ENCODE results near the gene HEATR1. TPM values are rescaled to one million over a fixed set of nuclear protein-coding genes. Genes with fewer than 3 reads are reported as not detected.
A peak's percentile ranks its signal among the peaks of the same experiment; 100 is the strongest.

The HEATR1 gene
- total RNA-seq, 1 experiment from 2014 or later: 66.5 TPM

- CTCF ChIA-PET: no interaction called here
These were observed 80.0 kb downstream of the HEATR1 start for GRCh38 chr1:236524142-236524894.

GRCh38 chr1:236523704-236524141 lies 80.6 kb downstream of the HEATR1 start, which contains the start of gene LGALS8:
Gene LGALS8 (plus strand): TSS chr1:236523982. CDS start chr1:236526071, 2,089 bp downstream.
- BruUV-seq (replicated peaks): no TSS peak
- ATAC-seq: peak; percentile 89
- intact Hi-C loops (cut with micrococcal nuclease; ENCODE audit: unreplicated experiment): loop anchor here (5.0 kb wide), 1 partner anchor 126 kb away; no protein-coding TSS in a partner anchor

More at GRCh38 chr1:236524142-236524894, 80.0 kb downstream of the HEATR1 start:
- ATAC-seq (peak; percentile 73), DNase-seq (ENCODE audit: low read depth, low spot score) (no peak)
- Histone ChIP-seq H3K9me3 (ENCODE audit: control insufficient read depth, insufficient read depth, low read depth, low read length) (no peaks in the 10 kb centered on the region), H3K4me1 (ENCODE audit: control insufficient read depth, insufficient read depth, low read length) (peaks cover 43% of the 10 kb centered on the region), H3K4me3 (ENCODE audit: low read depth in 2 of 2, low read length in 2 of 2) (peak overlapping the region; percentile 80 to 96), H3K36me3 (ENCODE audit: control insufficient read depth, insufficient read depth, low read length) (peaks cover 12% of the 10 kb centered on the region), H3K27ac (ENCODE audit: low read length) (peak overlapping the region; percentile 100), H3K27me3 (ENCODE audit: control insufficient read depth, insufficient read depth, low read length) (no peaks in the 10 kb centered on the region)
- intact Hi-C loops (cut with micrococcal nuclease; ENCODE audit: unreplicated experiment): loop anchor here (5.0 kb wide), 1 partner anchor 127 kb away; no protein-coding TSS in a partner anchor
- POLR2A ChIA-PET: no interaction called here
- TF ChIP-seq TCF7L2 (IDR thresholded peaks at IDR 0.05; ENCODE audit: low read depth, low read length) (no peak), POLR2AphosphoS5 (IDR thresholded peaks at IDR 0.05; ENCODE audit: low read depth, low read length) (peak; percentile 67), SIN3A (IDR thresholded peaks at IDR 0.05; ENCODE audit: borderline replicate concordance, insufficient read depth, low read depth, low read length) (0 out of 2 replicates have a peak, but pooled peaks have one; percentile 5)
- TF ChIP-seq, protein P1, sequence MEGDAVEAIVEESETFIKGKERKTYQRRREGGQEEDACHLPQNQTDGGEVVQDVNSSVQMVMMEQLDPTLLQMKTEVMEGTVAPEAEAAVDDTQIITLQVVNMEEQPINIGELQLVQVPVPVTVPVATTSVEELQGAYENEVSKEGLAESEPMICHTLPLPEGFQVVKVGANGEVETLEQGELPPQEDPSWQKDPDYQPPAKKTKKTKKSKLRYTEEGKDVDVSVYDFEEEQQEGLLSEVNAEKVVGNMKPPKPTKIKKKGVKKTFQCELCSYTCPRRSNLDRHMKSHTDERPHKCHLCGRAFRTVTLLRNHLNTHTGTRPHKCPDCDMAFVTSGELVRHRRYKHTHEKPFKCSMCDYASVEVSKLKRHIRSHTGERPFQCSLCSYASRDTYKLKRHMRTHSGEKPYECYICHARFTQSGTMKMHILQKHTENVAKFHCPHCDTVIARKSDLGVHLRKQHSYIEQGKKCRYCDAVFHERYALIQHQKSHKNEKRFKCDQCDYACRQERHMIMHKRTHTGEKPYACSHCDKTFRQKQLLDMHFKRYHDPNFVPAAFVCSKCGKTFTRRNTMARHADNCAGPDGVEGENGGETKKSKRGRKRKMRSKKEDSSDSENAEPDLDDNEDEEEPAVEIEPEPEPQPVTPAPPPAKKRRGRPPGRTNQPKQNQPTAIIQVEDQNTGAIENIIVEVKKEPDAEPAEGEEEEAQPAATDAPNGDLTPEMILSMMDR (IDR thresholded peaks at IDR 0.05): no peak
- TF ChIP-seq, protein P2, sequence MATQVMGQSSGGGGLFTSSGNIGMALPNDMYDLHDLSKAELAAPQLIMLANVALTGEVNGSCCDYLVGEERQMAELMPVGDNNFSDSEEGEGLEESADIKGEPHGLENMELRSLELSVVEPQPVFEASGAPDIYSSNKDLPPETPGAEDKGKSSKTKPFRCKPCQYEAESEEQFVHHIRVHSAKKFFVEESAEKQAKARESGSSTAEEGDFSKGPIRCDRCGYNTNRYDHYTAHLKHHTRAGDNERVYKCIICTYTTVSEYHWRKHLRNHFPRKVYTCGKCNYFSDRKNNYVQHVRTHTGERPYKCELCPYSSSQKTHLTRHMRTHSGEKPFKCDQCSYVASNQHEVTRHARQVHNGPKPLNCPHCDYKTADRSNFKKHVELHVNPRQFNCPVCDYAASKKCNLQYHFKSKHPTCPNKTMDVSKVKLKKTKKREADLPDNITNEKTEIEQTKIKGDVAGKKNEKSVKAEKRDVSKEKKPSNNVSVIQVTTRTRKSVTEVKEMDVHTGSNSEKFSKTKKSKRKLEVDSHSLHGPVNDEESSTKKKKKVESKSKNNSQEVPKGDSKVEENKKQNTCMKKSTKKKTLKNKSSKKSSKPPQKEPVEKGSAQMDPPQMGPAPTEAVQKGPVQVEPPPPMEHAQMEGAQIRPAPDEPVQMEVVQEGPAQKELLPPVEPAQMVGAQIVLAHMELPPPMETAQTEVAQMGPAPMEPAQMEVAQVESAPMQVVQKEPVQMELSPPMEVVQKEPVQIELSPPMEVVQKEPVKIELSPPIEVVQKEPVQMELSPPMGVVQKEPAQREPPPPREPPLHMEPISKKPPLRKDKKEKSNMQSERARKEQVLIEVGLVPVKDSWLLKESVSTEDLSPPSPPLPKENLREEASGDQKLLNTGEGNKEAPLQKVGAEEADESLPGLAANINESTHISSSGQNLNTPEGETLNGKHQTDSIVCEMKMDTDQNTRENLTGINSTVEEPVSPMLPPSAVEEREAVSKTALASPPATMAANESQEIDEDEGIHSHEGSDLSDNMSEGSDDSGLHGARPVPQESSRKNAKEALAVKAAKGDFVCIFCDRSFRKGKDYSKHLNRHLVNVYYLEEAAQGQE (IDR thresholded peaks at IDR 0.05; ENCODE audit: insufficient read depth in 1 of 2, low read depth in 2 of 2, low read length in 1 of 2): no peak
- in situ Hi-C loops (cut with HindIII; ENCODE audit: low pct_unique_long_range_greater_than_20kb, low sequenced_read_pairs): no loop called here
- BruUV-seq (replicated peaks): no TSS peak

More at GRCh38 chr1:236523704-236524141, 80.6 kb downstream of the HEATR1 start, which contains the start of gene LGALS8:
- TF ChIP-seq SIN3A (IDR thresholded peaks at IDR 0.05; ENCODE audit: borderline replicate concordance, insufficient read depth, low read depth, low read length) (peak; percentile 83; the same call in 1 of the 2 replicates), TCF7L2 (IDR thresholded peaks at IDR 0.05; ENCODE audit: low read depth, low read length) (no peak), POLR2AphosphoS5 (IDR thresholded peaks at IDR 0.05; ENCODE audit: low read depth, low read length) (peak; percentile 67)
- TF ChIP-seq, protein P2 (IDR thresholded peaks at IDR 0.05; ENCODE audit: insufficient read depth in 1 of 2, low read depth in 2 of 2, low read length in 1 of 2): no peak; a peak in 1 of 4 replicates
- TF ChIP-seq, protein P1 (IDR thresholded peaks at IDR 0.05): no peak
- H3K27ac ChIP-seq (ENCODE audit: low read length): peak within 1 kb of the TSS; percentile 100
- CTCF ChIA-PET: no interaction called here
- H3K4me3 ChIP-seq (ENCODE audit: low read depth in 2 of 2, low read length in 2 of 2): peak within 1 kb of the TSS; percentile 80 to 96
- no peak for DNase-seq (ENCODE audit: low read depth, low spot score)
- H3K36me3 ChIP-seq (ENCODE audit: control insufficient read depth, insufficient read depth, low read length): peaks cover 12% of the 10 kb centered on the region
- POLR2A ChIA-PET: no interaction called here
- no peaks in the 10 kb centered on the region for H3K9me3 ChIP-seq (ENCODE audit: control insufficient read depth, insufficient read depth, low read depth, low read length)
- no peaks in the 10 kb centered on the region for H3K27me3 ChIP-seq (ENCODE audit: control insufficient read depth, insufficient read depth, low read length)
- H3K4me1 ChIP-seq (ENCODE audit: control insufficient read depth, insufficient read depth, low read length): peaks cover 41% of the 10 kb centered on the region
- in situ Hi-C loops (cut with HindIII; ENCODE audit: low pct_unique_long_range_greater_than_20kb, low sequenced_read_pairs): no loop called here
